ENCODE data around the gene PTTG1IP.

PTTG1IP gene

DNA sequence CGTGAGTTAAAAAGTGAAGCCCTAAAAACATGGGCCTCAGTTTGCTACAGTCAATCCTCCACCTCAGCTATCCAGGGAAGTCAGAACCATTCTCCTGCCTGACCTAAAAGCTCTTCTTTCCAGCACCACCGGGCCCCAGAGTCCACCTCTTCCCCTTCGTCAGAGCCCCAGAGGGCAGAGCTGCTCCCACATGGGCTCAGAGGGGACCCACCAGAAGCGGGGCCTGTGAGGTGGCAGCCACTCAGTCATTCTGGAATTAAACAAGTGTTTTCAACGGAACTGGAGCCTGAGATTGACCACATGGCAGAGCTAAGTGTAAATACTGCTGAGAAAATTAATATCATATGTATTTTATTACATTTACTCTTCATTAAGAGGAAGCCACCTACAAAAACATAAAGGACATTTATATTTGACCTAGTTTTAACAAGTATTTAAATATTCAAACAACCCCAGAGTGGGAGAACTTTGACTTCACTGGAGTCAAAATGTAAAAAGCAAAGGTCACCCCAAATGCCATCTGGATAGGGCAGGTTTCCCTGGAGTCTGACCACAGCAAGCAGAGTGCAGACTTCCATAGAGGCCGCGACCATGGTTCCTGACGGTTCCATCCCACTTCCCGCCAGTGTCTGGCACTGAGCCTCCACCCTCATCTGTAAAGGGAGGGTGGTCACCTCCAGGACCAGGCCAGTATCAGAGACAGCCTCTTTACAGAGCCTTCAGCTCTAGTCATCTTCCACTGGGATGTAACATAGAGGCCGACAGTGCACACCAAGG, 57.5 kb downstream of the PTTG1IP start:
- H3K79me2 ChIP-seq (ENCODE audit: control insufficient read depth, insufficient read depth, low read length, poor library complexity): peaks cover 8% of the 10 kb centered on the region
- H3K9ac ChIP-seq (ENCODE audit: low read length): no peak overlapping the region
- no peak overlapping the region for H2BK12ac ChIP-seq (ENCODE audit: low read length)
- no peak overlapping the region for H2BK5ac ChIP-seq (ENCODE audit: low read depth, low read length, poor library complexity)
- no peak overlapping the region for H2BK120ac ChIP-seq (ENCODE audit: insufficient read depth, low read length, poor library complexity)
- H3K23ac ChIP-seq (ENCODE audit: low read length): peak overlapping the region; percentile 37
- no peak overlapping the region for H3K4me2 ChIP-seq (ENCODE audit: low read length)
- H3K4me3 ChIP-seq (ENCODE audit: low read depth, low read length): no peak overlapping the region
- H2AFZ ChIP-seq (ENCODE audit: insufficient read depth, low read length, poor library complexity): no peak overlapping the region
- H4K12ac ChIP-seq (ENCODE audit: low read depth, low read length): no peak overlapping the region
- H3K79me1 ChIP-seq (ENCODE audit: low read length): peaks cover 9% of the 10 kb centered on the region
- H2AK5ac ChIP-seq (ENCODE audit: low read length): no peak overlapping the region
- no peak overlapping the region for H3K18ac ChIP-seq (ENCODE audit: low read length)
- no peak overlapping the region for H3K14ac ChIP-seq (ENCODE audit: low read length)
- peak overlapping the region; percentile 52 for H3K4ac ChIP-seq (ENCODE audit: low read depth, low read length)
- peaks cover 10 to 15% of the 10 kb centered on the region in 2 experiments for H3K36me3 ChIP-seq (ENCODE audit: control insufficient read depth in 1 of 2, insufficient read depth in 2 of 2, low read length in 2 of 2)
- peak in 1 of 2 donors; percentile 20 for DNase-seq
- no peak overlapping the region for H4K8ac ChIP-seq (ENCODE audit: low read depth, low read length)
- WGBS (ENCODE audit: extremely low coverage, insufficient coverage, insufficient read length): no CpG with 5 or more reads among the region's 10 CpGs
- H3K9me3 ChIP-seq (ENCODE audit: insufficient read depth, low read depth, low read length): peaks cover 25% of the 10 kb centered on the region
- H3K27ac ChIP-seq (ENCODE audit: low read depth, low read length): no peak overlapping the region
- H3K27me3 ChIP-seq (ENCODE audit: insufficient read depth, low read length): no peaks in the 10 kb centered on the region
- peaks cover 9 to 14% of the 10 kb centered on the region in 2 experiments for H3K4me1 ChIP-seq (ENCODE audit: control insufficient read depth in 1 of 2, insufficient read depth in 2 of 2, low read length in 2 of 2)
- no peak overlapping the region for H4K91ac ChIP-seq (ENCODE audit: low read depth, low read length)

DNA sequence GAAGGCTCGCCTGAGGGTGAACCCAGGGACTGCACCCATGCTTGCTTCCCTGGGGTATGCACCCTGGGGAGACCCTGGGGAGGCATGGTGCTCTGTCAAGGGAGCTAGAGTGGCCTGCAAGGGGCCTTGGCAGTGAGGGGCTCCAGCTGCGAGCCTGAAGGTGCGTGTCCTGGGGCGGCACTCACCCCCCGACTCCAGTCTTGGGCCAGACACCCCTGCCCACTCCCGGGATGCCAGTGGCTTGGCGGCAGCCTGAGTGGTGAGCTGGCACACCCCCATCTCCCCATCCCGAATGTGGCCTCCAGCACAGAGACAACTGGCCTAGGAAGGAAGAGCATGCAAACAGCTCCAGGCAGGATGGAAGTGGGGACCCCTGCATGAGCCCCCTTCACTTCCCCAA, 58.3 kb downstream of the PTTG1IP start:
- Histone ChIP-seq H2BK120ac (ENCODE audit: insufficient read depth, low read length, poor library complexity) (no peak overlapping the region), H2BK12ac (ENCODE audit: low read length) (no peak overlapping the region), H3K27me3 (ENCODE audit: insufficient read depth, low read length) (no peaks in the 10 kb centered on the region)

DNA sequence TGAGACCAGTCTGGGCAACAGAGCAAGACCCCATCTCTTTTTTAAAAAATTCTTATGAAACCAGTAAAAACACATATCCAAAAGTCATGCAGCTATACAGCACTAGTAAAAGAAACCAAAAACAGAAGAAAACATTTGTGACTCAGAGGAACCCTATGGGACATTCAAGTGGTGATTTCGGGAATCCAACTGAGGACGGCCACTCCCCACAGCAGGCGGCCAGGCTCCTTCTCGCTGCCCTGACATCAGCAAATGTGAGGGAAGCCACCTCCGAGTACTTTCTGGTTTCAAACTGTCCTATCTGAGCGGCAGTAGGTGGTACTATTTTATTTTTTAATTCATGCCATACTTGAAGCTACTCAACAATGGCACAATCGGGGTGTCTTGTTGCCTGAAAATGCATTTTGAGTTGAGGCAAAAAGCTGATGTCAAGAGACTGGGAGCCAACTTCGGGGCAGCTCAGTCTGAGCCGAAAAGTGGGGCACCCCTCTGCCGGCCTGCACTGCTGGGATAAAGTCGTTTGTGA, 58.9 kb downstream of the PTTG1IP start:
- no peak overlapping the region for H4K91ac ChIP-seq (ENCODE audit: low read depth, low read length)
- no peak overlapping the region for H2BK5ac ChIP-seq (ENCODE audit: low read depth, low read length, poor library complexity)
- no peak overlapping the region for H2AK5ac ChIP-seq (ENCODE audit: low read length)
- no peak overlapping the region for H2BK120ac ChIP-seq (ENCODE audit: insufficient read depth, low read length, poor library complexity)
- H3K79me1 ChIP-seq (ENCODE audit: low read length): peaks cover 9% of the 10 kb centered on the region
- no peak overlapping the region for H4K8ac ChIP-seq (ENCODE audit: low read depth, low read length)
- H4K12ac ChIP-seq (ENCODE audit: low read depth, low read length): no peak overlapping the region
- no peak overlapping the region for H3K18ac ChIP-seq (ENCODE audit: low read length)
- H3K27me3 ChIP-seq (ENCODE audit: insufficient read depth, low read length): no peaks in the 10 kb centered on the region
- DNase-seq: no peak
- H3K79me2 ChIP-seq (ENCODE audit: control insufficient read depth, insufficient read depth, low read length, poor library complexity): peaks cover 8% of the 10 kb centered on the region
- no peak overlapping the region for H3K4me2 ChIP-seq (ENCODE audit: low read length)
- peaks cover 20% of the 10 kb centered on the region for H3K9me3 ChIP-seq (ENCODE audit: insufficient read depth, low read depth, low read length)
- peaks cover 9 to 14% of the 10 kb centered on the region in 2 experiments for H3K4me1 ChIP-seq (ENCODE audit: control insufficient read depth in 1 of 2, insufficient read depth in 2 of 2, low read length in 2 of 2)
- no peak overlapping the region for H3K9ac ChIP-seq (ENCODE audit: low read length)
- no peak overlapping the region for H3K4me3 ChIP-seq (ENCODE audit: low read depth, low read length)
- H3K36me3 ChIP-seq (ENCODE audit: control insufficient read depth in 1 of 2, insufficient read depth in 2 of 2, low read length in 2 of 2): peaks cover 22 to 25% of the 10 kb centered on the region in 2 experiments
- no peak overlapping the region for H3K14ac ChIP-seq (ENCODE audit: low read length)
- H3K23ac ChIP-seq (ENCODE audit: low read length): no peak overlapping the region
- H2BK12ac ChIP-seq (ENCODE audit: low read length): no peak overlapping the region
- H2AFZ ChIP-seq (ENCODE audit: insufficient read depth, low read length, poor library complexity): no peak overlapping the region
- H3K4ac ChIP-seq (ENCODE audit: low read depth, low read length): no peak overlapping the region
- no CpG with 5 or more reads among the region's 11 CpGs for WGBS (ENCODE audit: extremely low coverage, insufficient coverage, insufficient read length)
- no peak overlapping the region for H3K27ac ChIP-seq (ENCODE audit: low read depth, low read length)

More for the DNA sequence above, 58.3 kb downstream of the PTTG1IP start:
- Histone ChIP-seq H2AK5ac (ENCODE audit: low read length) (no peak overlapping the region), H3K9ac (ENCODE audit: low read length) (no peak overlapping the region), H2AFZ (ENCODE audit: insufficient read depth, low read length, poor library complexity) (no peak overlapping the region), H3K79me2 (ENCODE audit: control insufficient read depth, insufficient read depth, low read length, poor library complexity) (peaks cover 8% of the 10 kb centered on the region), H3K4me2 (ENCODE audit: low read length) (no peak overlapping the region), H3K9me3 (ENCODE audit: insufficient read depth, low read depth, low read length) (peaks cover 26% of the 10 kb centered on the region), H3K4ac (ENCODE audit: low read depth, low read length) (no peak overlapping the region), H3K27ac (ENCODE audit: low read depth, low read length) (no peak overlapping the region), H3K14ac (ENCODE audit: low read length) (no peak overlapping the region), H2BK5ac (ENCODE audit: low read depth, low read length, poor library complexity) (no peak overlapping the region), H4K8ac (ENCODE audit: low read depth, low read length) (no peak overlapping the region), H3K36me3 (ENCODE audit: control insufficient read depth in 1 of 2, insufficient read depth in 2 of 2, low read length in 2 of 2) (peaks cover 15 to 20% of the 10 kb centered on the region in 2 experiments), H3K4me3 (ENCODE audit: low read depth, low read length) (no peak overlapping the region), H3K23ac (ENCODE audit: low read length) (no peak overlapping the region), H3K4me1 (ENCODE audit: control insufficient read depth in 1 of 2, insufficient read depth in 2 of 2, low read length in 2 of 2) (peaks cover 9 to 14% of the 10 kb centered on the region in 2 experiments), H3K18ac (ENCODE audit: low read length) (no peak overlapping the region), H3K79me1 (ENCODE audit: low read length) (peaks cover 9% of the 10 kb centered on the region), H4K12ac (ENCODE audit: low read depth, low read length) (no peak overlapping the region), H4K91ac (ENCODE audit: low read depth, low read length) (no peak overlapping the region)
- whole genome bisulfite sequencing (ENCODE audit: extremely low coverage, insufficient coverage, insufficient read length): no CpG with 5 or more reads among the region's 8 CpGs
- DNase-seq: no peak

DNA sequence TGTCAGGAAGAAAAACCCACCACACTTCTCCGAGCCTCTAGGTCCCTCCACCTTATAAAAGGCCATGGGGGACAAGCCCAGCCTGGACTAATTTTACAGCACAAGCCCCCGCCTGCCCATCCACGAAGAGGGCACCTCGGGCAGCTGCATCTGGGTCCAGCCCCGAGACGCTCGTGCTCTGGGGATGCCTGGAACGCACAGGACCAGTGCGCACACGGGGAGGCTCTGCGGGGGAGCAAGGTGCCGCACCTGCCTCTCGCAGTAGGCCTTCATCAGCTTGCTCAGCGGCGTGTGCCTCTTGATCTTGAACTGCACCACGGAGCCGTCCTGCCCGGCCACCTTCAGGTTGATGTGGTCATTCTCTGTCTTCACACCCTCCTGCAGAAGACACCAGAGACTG, 59.8 kb downstream of the PTTG1IP start:
- no peak for DNase-seq
- no peak overlapping the region for H3K9ac ChIP-seq (ENCODE audit: low read length)
- H3K4me2 ChIP-seq (ENCODE audit: low read length): no peak overlapping the region
- no peak overlapping the region for H3K14ac ChIP-seq (ENCODE audit: low read length)
- no peaks in the 10 kb centered on the region for H3K27me3 ChIP-seq (ENCODE audit: insufficient read depth, low read length)
- H3K23ac ChIP-seq (ENCODE audit: low read length): no peak overlapping the region
- peaks cover 9% of the 10 kb centered on the region for H3K79me1 ChIP-seq (ENCODE audit: low read length)
- H3K79me2 ChIP-seq (ENCODE audit: control insufficient read depth, insufficient read depth, low read length, poor library complexity): peaks cover 8% of the 10 kb centered on the region
- no peak overlapping the region for H3K4ac ChIP-seq (ENCODE audit: low read depth, low read length)
- H2BK120ac ChIP-seq (ENCODE audit: insufficient read depth, low read length, poor library complexity): no peak overlapping the region
- H2BK12ac ChIP-seq (ENCODE audit: low read length): no peak overlapping the region
- H2AK5ac ChIP-seq (ENCODE audit: low read length): no peak overlapping the region
- no CpG with 5 or more reads among the region's 18 CpGs for WGBS (ENCODE audit: extremely low coverage, insufficient coverage, insufficient read length)
- no peak overlapping the region for H2AFZ ChIP-seq (ENCODE audit: insufficient read depth, low read length, poor library complexity)
- peaks cover 27 to 29% of the 10 kb centered on the region in 2 experiments for H3K36me3 ChIP-seq (ENCODE audit: control insufficient read depth in 1 of 2, insufficient read depth in 2 of 2, low read length in 2 of 2)
- H4K91ac ChIP-seq (ENCODE audit: low read depth, low read length): no peak overlapping the region
- peaks cover 13% of the 10 kb centered on the region for H3K9me3 ChIP-seq (ENCODE audit: insufficient read depth, low read depth, low read length)
- no peak overlapping the region for H3K4me3 ChIP-seq (ENCODE audit: low read depth, low read length)
- H3K4me1 ChIP-seq (ENCODE audit: control insufficient read depth in 1 of 2, insufficient read depth in 2 of 2, low read length in 2 of 2): peaks cover 8 to 13% of the 10 kb centered on the region in 2 experiments
- no peak overlapping the region for H3K27ac ChIP-seq (ENCODE audit: low read depth, low read length)
- no peak overlapping the region for H4K12ac ChIP-seq (ENCODE audit: low read depth, low read length)
- H2BK5ac ChIP-seq (ENCODE audit: low read depth, low read length, poor library complexity): no peak overlapping the region
- H3K18ac ChIP-seq (ENCODE audit: low read length): no peak overlapping the region
- no peak overlapping the region for H4K8ac ChIP-seq (ENCODE audit: low read depth, low read length)

Measured in trophoblast cell (in vitro differentiated cells and primary cell).